CD14-positive monocyte (primary cell): Measurements from ENCODE around the gene CCBE1. TPM values are rescaled to one million over a fixed set of nuclear protein-coding genes. Genes with fewer than 3 reads are reported as not detected.
A peak's percentile ranks its signal among the peaks of the same experiment; 100 is the strongest.

ENCODE experiments used
- DNase-seq, 3 donors: peaks; one replicate each; pipeline ENCODE4 v3.0.0-alpha.2; 2011 to 2022
- H2AFZ ChIP-seq: 2 replicates; pipeline ENCODE4 v1.6.0; 2012; ENCODE audit warnings: mild to moderate bottlenecking, low read depth, low read length, inconsistent platforms; ENCODE audit not compliant: insufficient read depth, poor library complexity, severe bottlenecking
- H3K27ac ChIP-seq, 2 donors: 1 replicate in 1 of 2; 2 replicates in 1 of 2; pipeline ENCODE4 v1.5.1; 2012 to 2013; ENCODE audit warnings: low read length in 2 of 2, control low read depth in 1 of 2, inconsistent platforms in 1 of 2, low read depth in 1 of 2, mild to moderate bottlenecking in 1 of 2
- H3K27me3 ChIP-seq, 2 donors: one replicate each; pipeline versions ENCODE4 v1.6.0 to v1.6.1; 2011 to 2013; ENCODE audit warnings: low read length in 2 of 2; ENCODE audit not compliant: control insufficient read depth in 2 of 2, insufficient read depth in 2 of 2
- H3K36me3 ChIP-seq, 2 donors: replicated peaks in 1 of 2; 1 replicate in 1 of 2; 2 replicates in 1 of 2; pipeline versions ENCODE4 v1.5.1 to v1.6.1; 2012 to 2013; ENCODE audit warnings: low read length in 2 of 2, control low read depth in 1 of 2, inconsistent platforms in 1 of 2, mild to moderate bottlenecking in 1 of 2; ENCODE audit not compliant: insufficient read depth in 2 of 2, control insufficient read depth in 1 of 2
- H3K4me1 ChIP-seq, 2 donors: 1 replicate in 1 of 2; 2 replicates in 1 of 2; pipeline versions ENCODE4 v1.5.1 to v1.6.1; 2012 to 2013; ENCODE audit warnings: low read length in 2 of 2, control low read depth in 1 of 2, inconsistent platforms in 1 of 2, mild to moderate bottlenecking in 1 of 2, moderate library complexity in 1 of 2; ENCODE audit not compliant: insufficient read depth in 2 of 2, control insufficient read depth in 1 of 2
- H3K4me2 ChIP-seq: replicated peaks from 2 replicates; pipeline ENCODE3; 2012; ENCODE audit warnings: low read length, moderate library complexity, mild to moderate bottlenecking; ENCODE audit not compliant: poor library complexity, severe bottlenecking; ENCODE audit errors: extremely low read depth
- H3K4me3 ChIP-seq, 3 experiments: fragments of 200-600 bp in 1 of 3; sonication (generic) in 1 of 3; replicated peaks in 1 of 3; 1 replicate in 2 of 3; 2 replicates in 1 of 3; pipeline ENCODE4 v1.5.1; 2011 to 2013; ENCODE audit warnings: low read length in 3 of 3, mild to moderate bottlenecking in 3 of 3, control low read depth in 2 of 3, low read depth in 2 of 3, inconsistent platforms in 1 of 3, moderate library complexity in 1 of 3
- H3K79me2 ChIP-seq: 2 replicates; pipeline ENCODE4 v1.6.0; 2012; ENCODE audit warnings: mild to moderate bottlenecking, control low read depth, inconsistent platforms, low read length, moderate library complexity; ENCODE audit not compliant: insufficient read depth
- H3K9ac ChIP-seq: 2 replicates; pipeline ENCODE4 v1.6.0; 2017; ENCODE audit warnings: low read length, mild to moderate bottlenecking; ENCODE audit not compliant: insufficient read depth, poor library complexity, severe bottlenecking
- H3K9me3 ChIP-seq, 2 donors: replicated peaks in 1 of 2; 1 replicate in 1 of 2; 2 replicates in 1 of 2; pipeline versions ENCODE4 v1.5.1 to v1.6.1; 2012 to 2013; ENCODE audit warnings: low read length in 2 of 2, control low read depth in 1 of 2; ENCODE audit not compliant: control insufficient read depth in 1 of 2, insufficient read depth in 1 of 2
- H4K20me1 ChIP-seq: 2 replicates; pipeline ENCODE4 v1.6.0; 2012; ENCODE audit warnings: mild to moderate bottlenecking, low read length, control low read depth, moderate library complexity; ENCODE audit not compliant: insufficient read depth
- H3K27ac Mint-ChIP-seq, 7 donors: one replicate each; pipeline ENCODE4 v1.8.0; 2020; ENCODE audit warnings: mild to moderate bottlenecking in 7 of 7, mixed read lengths in 7 of 7, moderate library complexity in 6 of 7, inconsistent platforms in 2 of 7
- H3K27me3 Mint-ChIP-seq, 3 donors: one replicate each; pipeline ENCODE4 v1.8.0; 2021 to 2022; ENCODE audit warnings: low read depth in 3 of 3, mild to moderate bottlenecking in 3 of 3, mixed read lengths in 3 of 3, moderate library complexity in 3 of 3, inconsistent platforms in 1 of 3
- H3K36me3 Mint-ChIP-seq, 2 donors: one replicate each; pipeline ENCODE4 v1.8.0; 2020; ENCODE audit warnings: mixed read lengths in 2 of 2, inconsistent platforms in 1 of 2, mild to moderate bottlenecking in 1 of 2
- H3K4me1 Mint-ChIP-seq: one replicate; pipeline ENCODE4 v1.8.0; 2020; ENCODE audit warnings: mild to moderate bottlenecking, mixed read lengths
- H3K4me3 Mint-ChIP-seq, 2 donors: one replicate each; pipeline ENCODE4 v1.8.0; 2020; ENCODE audit warnings: mild to moderate bottlenecking in 2 of 2, mixed read lengths in 2 of 2, moderate library complexity in 1 of 2
- H3K9me3 Mint-ChIP-seq, 7 donors: one replicate each; pipeline ENCODE4 v1.8.0; 2020 to 2022; ENCODE audit warnings: mixed read lengths in 7 of 7, mild to moderate bottlenecking in 6 of 7, moderate library complexity in 6 of 7, inconsistent platforms in 2 of 7
- CTCF ChIP-seq: fragments of 200-600 bp; IDR thresholded peaks from one replicate; pipeline ENCODE4 v1.8.0; 2022; ENCODE audit warnings: antibody characterized with exemption, mild to moderate bottlenecking
- WGBS: methylation state at CpG from one replicate; pipeline ENCODE4 v1.1.5; 2013; ENCODE audit warnings: missing lambda C conversion rate; ENCODE audit not compliant: insufficient coverage; 5-methylcytosine and 5-hydroxymethylcytosine counted together
- intact Hi-C, 2 donors: fragments of 100-400 bp; cut with micrococcal nuclease; formaldehyde crosslinking; loops; one replicate each; pipeline versions ENCODE4 v1.15.0 to v1.15.1; 2023
- polyA plus RNA-seq, 3 donors: library from polyadenylated mRNA; depleted of rRNA in 1 of 3; unstranded in 2 of 3; stranded (reverse) in 1 of 3; fragments of 300-500 nt in 2 of 3; fragments of >200 nt in 1 of 3; fragmentation: Illumina TruSeq in 2 of 3; gene quantifications; 1 replicate in 2 of 3; 2 replicates in 1 of 3; pipeline ENCODE4 v1.2.3, GENCODE V29; 2012 to 2021

Gene CCBE1
- polyA plus RNA-seq, 3 donors = not detected

GRCh38 chr18:59539108-59539507 lies 158.1 kb downstream of the CCBE1 start:
- Histone ChIP-seq H4K20me1 (no peaks in the 10 kb centered on the region), H3K79me2 (no peaks in the 10 kb centered on the region), H3K4me2 (no peak overlapping the region), H3K4me3 (no peak overlapping the region), H2AFZ (no peak overlapping the region), H3K27ac (no peak overlapping the region), H3K27me3 (no peaks in the 10 kb centered on the region), H3K4me1 (no peaks in the 10 kb centered on the region), H3K9me3 (peaks cover 0 to 5% of the 10 kb centered on the region in 2 donors), H3K9ac (no peak overlapping the region), H3K36me3 (no peaks in the 10 kb centered on the region)
- intact Hi-C loops = no loop called here
- H3K4me3 Mint-ChIP-seq = peak overlapping the region in 1 of 2 donors; percentile 28
- no peak for DNase-seq
- no peak overlapping the region for H3K27ac Mint-ChIP-seq
- no peaks in the 10 kb centered on the region for H3K36me3 Mint-ChIP-seq
- H3K27me3 Mint-ChIP-seq = peaks cover 0 to 5% (median 2%) of the 10 kb centered on the region in 3 donors
- WGBS = 86% methylated on average over 2 of the region's 4 CpGs
- no peaks in the 10 kb centered on the region for H3K4me1 Mint-ChIP-seq
- peaks cover 2 to 13% (median 7%) of the 10 kb centered on the region in 7 donors for H3K9me3 Mint-ChIP-seq
- TF ChIP-seq CTCF = no peak

- no CpG with 5 or more reads among the region's 3 CpGs for WGBS
- H3K4me3 ChIP-seq = no peak overlapping the region
These were observed 159.6 kb downstream of the CCBE1 start for GRCh38 chr18:59537579-59537978.

More at GRCh38 chr18:59537579-59537978, 159.6 kb downstream of the CCBE1 start:
- TF ChIP-seq CTCF = no peak
- intact Hi-C loops = no loop called here
- Histone ChIP-seq H3K27ac (no peak overlapping the region), H3K9me3 (peaks cover 0 to under 1% of the 10 kb centered on the region in 2 donors), H3K27me3 (no peaks in the 10 kb centered on the region), H3K4me1 (no peaks in the 10 kb centered on the region), H2AFZ (no peak overlapping the region), H3K79me2 (no peaks in the 10 kb centered on the region), H3K9ac (no peak overlapping the region), H4K20me1 (no peaks in the 10 kb centered on the region), H3K36me3 (no peaks in the 10 kb centered on the region), H3K4me2 (no peak overlapping the region)
- Mint-ChIP-seq H3K4me3 (no peak overlapping the region), H3K36me3 (no peaks in the 10 kb centered on the region), H3K27me3 (peaks cover 0 to 5% (median 2%) of the 10 kb centered on the region in 3 donors), H3K27ac (no peak overlapping the region), H3K9me3 (peaks cover 2 to 10% (median 5%) of the 10 kb centered on the region in 7 donors), H3K4me1 (no peaks in the 10 kb centered on the region)
- DNase-seq = no peak
